Stimulated activated CD8-positive, alpha-beta memory T cell treated with anti-CD3 and anti-CD28 coated beads, Interleukin-15, amount 100 ng/mL, for 48 hours (primary cell): ENCODE data around the gene HLA-DQA2.
"Not testable (repeated sequence)": the region's sequence is repeated elsewhere in the genome, so short reads cannot be mapped to it uniquely, and the experiment has no call there.

Source experiments
- DNase-seq, 2 donors: peaks; one replicate each; pipeline ENCODE4 v3.0.0-alpha.2; 2020; ENCODE audit warnings: low read depth in 2 of 2

The HLA-DQA2 gene

GRCh38 chr6:32779036-32779435 lies 37.8 kb downstream of the HLA-DQA2 start:
- no peak for DNase-seq

- not testable (repeated sequence) for DNase-seq
Measured at GRCh38 chr6:32782923-32783322, 41.7 kb downstream of the HLA-DQA2 start.

DNA sequence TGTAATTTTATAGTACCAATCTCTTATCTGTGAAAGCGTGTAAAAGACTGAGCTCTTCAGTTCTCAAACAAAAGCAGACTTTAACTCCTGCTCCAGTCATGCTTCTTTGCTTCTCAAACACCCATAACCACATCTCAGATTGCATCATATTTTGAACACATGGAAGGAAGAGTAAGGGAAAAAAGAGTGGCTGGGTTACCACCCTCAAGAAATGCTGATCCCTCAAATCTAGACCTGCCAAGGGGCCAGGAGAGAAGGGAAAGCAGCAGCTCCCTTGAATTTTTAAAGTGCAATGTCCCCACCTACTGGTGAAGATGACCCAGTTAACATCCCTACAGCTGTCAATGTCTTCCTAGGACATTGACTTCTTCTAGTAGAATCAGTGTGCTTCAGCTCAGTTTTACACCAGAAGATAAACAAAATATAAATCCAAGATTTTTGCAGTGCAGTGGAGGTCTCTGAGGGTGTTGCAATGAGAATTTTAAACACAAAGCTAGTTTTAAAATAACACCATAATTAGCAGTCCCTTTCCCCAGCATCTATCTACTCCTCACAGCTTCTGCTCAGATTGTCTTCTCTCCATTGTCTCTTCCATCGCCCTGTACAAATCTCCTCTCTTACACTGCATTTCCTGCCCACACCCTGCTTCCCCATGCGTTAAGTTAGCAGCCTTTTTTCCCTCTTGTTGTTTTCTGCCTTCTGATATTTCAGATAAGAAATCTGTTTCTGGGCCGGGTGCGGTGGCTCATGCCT lies 44.8 kb downstream of the HLA-DQA2 start:
- no peak for DNase-seq

DNA sequence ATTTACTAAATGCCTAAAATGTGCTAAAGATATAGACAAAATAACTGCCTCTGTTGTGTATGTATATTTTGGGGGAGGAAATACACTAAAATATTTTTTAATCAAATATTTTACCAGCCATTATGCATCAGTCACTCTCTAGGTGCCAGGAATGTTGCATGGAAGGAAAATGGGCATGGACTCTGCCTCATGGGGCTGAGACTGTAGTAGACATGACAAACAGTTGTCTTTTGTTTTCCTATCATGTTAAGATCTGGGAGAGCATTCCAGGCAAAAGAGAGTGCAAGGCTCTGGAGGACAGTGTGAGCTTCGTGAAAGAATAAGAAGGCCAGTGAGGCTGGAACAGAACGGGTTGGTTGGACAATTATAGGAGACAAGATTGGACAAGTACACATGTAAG lies 49.1 kb downstream of the HLA-DQA2 start:
- no peak for DNase-seq

DNA sequence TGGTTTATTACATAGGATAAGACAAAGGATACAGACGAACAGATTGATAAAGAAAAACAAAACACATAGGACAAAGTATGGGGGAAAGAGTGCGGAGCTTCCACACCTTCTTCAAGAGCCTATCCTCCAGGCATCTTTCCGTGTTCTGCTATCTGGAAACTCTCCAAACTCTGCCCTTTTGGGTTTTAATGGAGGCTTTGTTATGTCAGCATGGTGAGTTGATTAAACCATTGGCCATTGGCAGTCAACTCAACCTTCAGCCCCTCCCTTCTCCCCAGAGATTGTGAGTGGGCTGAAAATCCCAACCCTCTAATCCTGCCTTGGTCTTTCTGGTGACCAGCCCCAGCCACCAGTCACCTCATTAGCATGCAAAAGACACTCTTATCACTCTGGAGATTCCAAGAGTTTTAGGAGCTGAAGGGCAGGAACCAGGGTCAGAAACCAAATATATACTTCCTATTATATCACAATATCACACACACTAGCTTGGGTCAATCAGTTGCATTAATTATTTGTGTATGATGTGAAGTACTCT lies 51.8 kb downstream of the HLA-DQA2 start:
- DNase-seq, result no peak

GRCh38 chr6:32794510-32794909 lies 53.3 kb downstream of the HLA-DQA2 start:
- no peak for DNase-seq
